ENCODE data around the gene MFAP3L.

MFAP3L gene

GRCh38 chr4:170008801-170009200 lies 17.4 kb downstream of the MFAP3L start:
- no peak overlapping the region for H3K27ac Mint-ChIP-seq
- peaks cover 60% of the 10 kb centered on the region for H3K27me3 Mint-ChIP-seq
- no peaks in the 10 kb centered on the region for H3K36me3 Mint-ChIP-seq (ENCODE audit: low read depth)
- no peaks in the 10 kb centered on the region for H3K9me3 Mint-ChIP-seq
- no peak overlapping the region for H3K4me3 Mint-ChIP-seq
- peaks cover 29% of the 10 kb centered on the region for H3K4me1 Mint-ChIP-seq (ENCODE audit: low read depth)
- intact Hi-C loops (cut with micrococcal nuclease): no loop called here

DNA sequence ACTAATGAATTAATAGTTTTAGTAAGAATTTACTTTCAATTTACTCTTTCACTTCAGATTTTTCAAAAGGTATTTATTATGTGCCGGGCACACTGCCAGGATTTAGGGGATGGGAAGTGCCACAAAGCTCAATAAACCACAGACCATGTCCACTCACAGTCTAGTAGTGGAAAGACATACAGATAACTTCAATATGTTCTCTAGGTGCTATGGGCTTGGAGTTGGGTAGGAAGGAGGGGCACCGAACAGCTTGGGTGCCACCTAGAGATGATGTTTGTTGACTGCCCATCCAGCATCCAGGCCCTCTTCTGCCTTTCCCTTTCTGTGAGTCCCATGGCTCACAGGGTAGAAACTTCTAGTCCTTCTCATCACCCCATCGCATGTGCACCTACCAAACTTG lies 17.8 kb downstream of the MFAP3L start:
- Mint-ChIP-seq H3K4me1 (ENCODE audit: low read depth) (peaks cover 29% of the 10 kb centered on the region), H3K4me3 (no peak overlapping the region), H3K27ac (no peak overlapping the region), H3K36me3 (ENCODE audit: low read depth) (no peaks in the 10 kb centered on the region), H3K9me3 (no peaks in the 10 kb centered on the region), H3K27me3 (peaks cover 63% of the 10 kb centered on the region)
- intact Hi-C loops (cut with micrococcal nuclease): no loop called here

- Mint-ChIP-seq H3K4me1 (ENCODE audit: low read depth) (peaks cover 27% of the 10 kb centered on the region), H3K4me3 (no peak overlapping the region), H3K27me3 (peaks cover 61% of the 10 kb centered on the region), H3K36me3 (ENCODE audit: low read depth) (no peaks in the 10 kb centered on the region), H3K27ac (no peak overlapping the region), H3K9me3 (no peaks in the 10 kb centered on the region)
- intact Hi-C loops (cut with micrococcal nuclease): no loop called here
These were observed 19.1 kb downstream of the MFAP3L start for GRCh38 chr4:170007113-170007512.

GRCh38 chr4:170005472-170005871 lies 20.7 kb downstream of the MFAP3L start:
- Mint-ChIP-seq H3K4me3 (no peak overlapping the region), H3K27me3 (peaks cover 54% of the 10 kb centered on the region), H3K27ac (no peak overlapping the region), H3K36me3 (ENCODE audit: low read depth) (no peaks in the 10 kb centered on the region), H3K9me3 (no peaks in the 10 kb centered on the region), H3K4me1 (ENCODE audit: low read depth) (peaks cover 21% of the 10 kb centered on the region)
- intact Hi-C loops (cut with micrococcal nuclease): no loop called here

GRCh38 chr4:170004651-170005295 lies 21.4 kb downstream of the MFAP3L start:
- Mint-ChIP-seq H3K27me3 (peaks cover 54% of the 10 kb centered on the region), H3K27ac (no peak overlapping the region), H3K36me3 (ENCODE audit: low read depth) (no peaks in the 10 kb centered on the region), H3K9me3 (no peaks in the 10 kb centered on the region), H3K4me1 (ENCODE audit: low read depth) (peaks cover 21% of the 10 kb centered on the region), H3K4me3 (no peak overlapping the region)
- intact Hi-C loops (cut with micrococcal nuclease): no loop called here

GRCh38 chr4:170003071-170004070 lies 22.8 kb downstream of the MFAP3L start:
- Mint-ChIP-seq H3K9me3 (no peaks in the 10 kb centered on the region), H3K27ac (no peak overlapping the region), H3K4me1 (ENCODE audit: low read depth) (peaks cover 19% of the 10 kb centered on the region), H3K27me3 (peaks cover 46% of the 10 kb centered on the region), H3K4me3 (no peak overlapping the region), H3K36me3 (ENCODE audit: low read depth) (no peaks in the 10 kb centered on the region)
- intact Hi-C loops (cut with micrococcal nuclease): no loop called here

- Mint-ChIP-seq H3K4me3 (no peak overlapping the region), H3K4me1 (ENCODE audit: low read depth) (peaks cover 4% of the 10 kb centered on the region), H3K27me3 (peaks cover 39% of the 10 kb centered on the region), H3K36me3 (ENCODE audit: low read depth) (no peaks in the 10 kb centered on the region), H3K9me3 (no peaks in the 10 kb centered on the region), H3K27ac (no peak overlapping the region)
- intact Hi-C loops (cut with micrococcal nuclease): no loop called here
These were observed 24.4 kb downstream of the MFAP3L start for GRCh38 chr4:170001745-170002267.

- Mint-ChIP-seq H3K27ac (no peak overlapping the region), H3K4me1 (ENCODE audit: low read depth) (no peaks in the 10 kb centered on the region), H3K36me3 (ENCODE audit: low read depth) (no peaks in the 10 kb centered on the region), H3K9me3 (no peaks in the 10 kb centered on the region), H3K4me3 (no peak overlapping the region), H3K27me3 (peaks cover 40% of the 10 kb centered on the region)
- intact Hi-C loops (cut with micrococcal nuclease): no loop called here
These were observed 25.0 kb downstream of the MFAP3L start for GRCh38 chr4:170001011-170001744.

GRCh38 chr4:169999923-170000322 lies 26.3 kb downstream of the MFAP3L start:
- H3K27me3 Mint-ChIP-seq: peaks cover 37% of the 10 kb centered on the region
- H3K27ac Mint-ChIP-seq: no peak overlapping the region
- intact Hi-C loops (cut with micrococcal nuclease): no loop called here
- no peaks in the 10 kb centered on the region for H3K36me3 Mint-ChIP-seq (ENCODE audit: low read depth)
- no peaks in the 10 kb centered on the region for H3K4me1 Mint-ChIP-seq (ENCODE audit: low read depth)
- H3K4me3 Mint-ChIP-seq: no peak overlapping the region
- no peaks in the 10 kb centered on the region for H3K9me3 Mint-ChIP-seq

GRCh38 chr4:169998981-169999380 lies 27.2 kb downstream of the MFAP3L start:
- Mint-ChIP-seq H3K27ac (no peak overlapping the region), H3K27me3 (peaks cover 33% of the 10 kb centered on the region), H3K9me3 (no peaks in the 10 kb centered on the region), H3K4me1 (ENCODE audit: low read depth) (no peaks in the 10 kb centered on the region), H3K4me3 (no peak overlapping the region), H3K36me3 (ENCODE audit: low read depth) (no peaks in the 10 kb centered on the region)
- intact Hi-C loops (cut with micrococcal nuclease): no loop called here

DNA sequence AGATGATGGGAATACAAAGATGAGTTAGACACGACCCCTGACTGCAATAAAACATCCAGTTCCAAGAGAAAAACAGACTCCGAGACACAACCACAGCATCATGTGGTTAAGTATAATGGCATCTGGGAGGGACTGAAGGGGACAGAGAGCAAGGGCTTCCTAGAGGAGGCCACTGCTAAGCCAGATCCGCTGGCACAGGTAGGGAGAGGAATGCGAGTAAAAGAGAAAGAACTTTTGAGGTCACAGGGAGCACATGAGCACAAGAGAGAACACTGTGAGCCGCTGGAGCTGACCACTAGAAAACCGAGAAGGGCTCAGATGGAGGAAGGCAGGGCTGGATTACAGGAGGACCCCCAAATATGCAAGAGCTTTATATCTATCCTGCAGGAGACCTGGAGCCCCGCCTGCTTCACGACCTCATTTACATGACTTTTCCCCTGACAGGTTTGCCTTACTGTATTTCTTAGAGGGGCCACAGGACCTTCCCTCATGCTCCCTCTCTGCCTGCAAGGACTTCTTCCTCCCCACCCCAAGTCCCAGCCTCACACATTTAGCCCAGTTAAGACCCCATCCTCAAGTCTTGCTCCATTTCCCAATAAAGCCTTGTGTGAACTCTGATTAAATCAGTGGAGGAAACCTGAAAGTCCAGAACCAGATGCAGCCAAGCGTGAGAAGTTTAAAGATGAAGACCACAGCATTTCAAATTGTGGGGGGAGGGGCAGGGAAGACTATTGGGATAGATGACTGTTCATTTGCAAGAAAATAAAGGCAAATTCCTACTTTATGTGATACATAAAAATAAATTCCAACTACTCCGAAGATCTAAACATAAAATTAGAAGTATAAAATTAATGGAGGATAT lies 29.6 kb downstream of the MFAP3L start:
- H3K9me3 Mint-ChIP-seq: no peaks in the 10 kb centered on the region
- no peak overlapping the region for H3K27ac Mint-ChIP-seq
- H3K27me3 Mint-ChIP-seq: peaks cover 34% of the 10 kb centered on the region
- intact Hi-C loops (cut with micrococcal nuclease): no loop called here
- no peak overlapping the region for H3K4me3 Mint-ChIP-seq
- no peaks in the 10 kb centered on the region for H3K36me3 Mint-ChIP-seq (ENCODE audit: low read depth)
- no peaks in the 10 kb centered on the region for H3K4me1 Mint-ChIP-seq (ENCODE audit: low read depth)

- H3K4me3 Mint-ChIP-seq: no peak overlapping the region
- H3K4me1 Mint-ChIP-seq (ENCODE audit: low read depth): no peaks in the 10 kb centered on the region
- no peaks in the 10 kb centered on the region for H3K9me3 Mint-ChIP-seq
- intact Hi-C loops (cut with micrococcal nuclease): no loop called here
- H3K36me3 Mint-ChIP-seq (ENCODE audit: low read depth): no peaks in the 10 kb centered on the region
- no peak overlapping the region for H3K27ac Mint-ChIP-seq
- peaks cover 38% of the 10 kb centered on the region for H3K27me3 Mint-ChIP-seq
These were observed 32.7 kb downstream of the MFAP3L start for GRCh38 chr4:169993531-169993930.

DNA sequence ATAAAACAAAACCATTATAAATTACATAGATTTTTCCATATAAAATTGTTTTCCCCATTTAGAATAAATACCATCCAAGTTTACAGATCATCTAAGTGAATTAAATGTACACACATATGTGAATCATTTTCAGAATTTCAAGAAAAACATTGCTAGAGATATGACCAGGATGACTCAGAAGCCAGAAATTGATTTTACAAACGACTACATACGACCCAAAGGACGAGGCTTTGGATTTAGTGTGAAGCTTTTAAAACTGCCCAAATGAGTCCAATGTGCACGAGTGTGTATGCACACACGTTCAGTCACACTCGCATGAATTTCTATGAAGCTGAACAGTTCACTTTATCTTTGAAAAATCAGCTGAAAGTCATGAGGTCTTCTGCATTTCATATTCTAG lies 37.9 kb downstream of the MFAP3L start:
- Mint-ChIP-seq H3K36me3 (ENCODE audit: low read depth) (no peaks in the 10 kb centered on the region), H3K4me1 (ENCODE audit: low read depth) (no peaks in the 10 kb centered on the region), H3K9me3 (no peaks in the 10 kb centered on the region)

More for the DNA sequence above, 37.9 kb downstream of the MFAP3L start:
- Mint-ChIP-seq H3K27me3 (peaks cover 28% of the 10 kb centered on the region), H3K27ac (no peak overlapping the region), H3K4me3 (no peak overlapping the region)
- intact Hi-C loops (cut with micrococcal nuclease): no loop called here

Data from dendritic cell treated with granulocyte-macrophage colony-stimulating factor and Interleukin-4, amounts not matched to agents 40 ng/mL and 50 ng/mL, for 4 days (primary cell).